ENCODE data around the gene TRIP13.

DNA sequence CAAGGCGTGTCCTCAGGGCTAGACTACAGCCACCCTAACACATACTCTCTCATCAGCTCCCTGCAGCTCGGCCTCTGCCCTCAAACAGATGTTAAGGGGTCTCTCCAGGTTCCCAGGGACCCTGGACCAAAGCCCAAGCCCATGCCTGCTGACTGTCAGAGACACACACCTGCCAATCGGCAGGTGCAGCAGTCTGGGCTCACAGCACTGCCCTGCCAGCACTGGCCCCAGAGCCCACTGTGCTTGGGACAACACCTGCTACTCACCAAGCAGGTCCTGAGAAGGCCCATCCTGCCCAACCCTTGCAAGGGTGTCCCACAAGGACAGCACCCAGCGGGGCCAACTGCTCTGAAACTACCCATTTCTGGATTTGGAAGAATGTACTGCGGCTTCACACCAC lies 21.7 kb upstream of the TRIP13 start:
- TF ChIP-seq, protein P1, sequence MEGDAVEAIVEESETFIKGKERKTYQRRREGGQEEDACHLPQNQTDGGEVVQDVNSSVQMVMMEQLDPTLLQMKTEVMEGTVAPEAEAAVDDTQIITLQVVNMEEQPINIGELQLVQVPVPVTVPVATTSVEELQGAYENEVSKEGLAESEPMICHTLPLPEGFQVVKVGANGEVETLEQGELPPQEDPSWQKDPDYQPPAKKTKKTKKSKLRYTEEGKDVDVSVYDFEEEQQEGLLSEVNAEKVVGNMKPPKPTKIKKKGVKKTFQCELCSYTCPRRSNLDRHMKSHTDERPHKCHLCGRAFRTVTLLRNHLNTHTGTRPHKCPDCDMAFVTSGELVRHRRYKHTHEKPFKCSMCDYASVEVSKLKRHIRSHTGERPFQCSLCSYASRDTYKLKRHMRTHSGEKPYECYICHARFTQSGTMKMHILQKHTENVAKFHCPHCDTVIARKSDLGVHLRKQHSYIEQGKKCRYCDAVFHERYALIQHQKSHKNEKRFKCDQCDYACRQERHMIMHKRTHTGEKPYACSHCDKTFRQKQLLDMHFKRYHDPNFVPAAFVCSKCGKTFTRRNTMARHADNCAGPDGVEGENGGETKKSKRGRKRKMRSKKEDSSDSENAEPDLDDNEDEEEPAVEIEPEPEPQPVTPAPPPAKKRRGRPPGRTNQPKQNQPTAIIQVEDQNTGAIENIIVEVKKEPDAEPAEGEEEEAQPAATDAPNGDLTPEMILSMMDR (IDR thresholded peaks at IDR 0.05): no peak
- TF ChIP-seq ZFX (IDR thresholded peaks at IDR 0.05; ENCODE audit: borderline replicate concordance): no peak

All from 22Rv1 (cell line).